Stimulated activated CD4-positive, alpha-beta T cell treated with anti-CD3 and anti-CD28 coated beads, Interleukin-15, amount 100 ng/mL, for 24 hours (primary cell): ENCODE results near the gene DPH5.
"Not testable (repeated sequence)": the region's sequence is repeated elsewhere in the genome, so short reads cannot be mapped to it uniquely, and the experiment has no call there.

Source experiments
- DNase-seq: peaks from one replicate; pipeline ENCODE4 v3.0.0-alpha.2; 2020

Gene DPH5

DNA sequence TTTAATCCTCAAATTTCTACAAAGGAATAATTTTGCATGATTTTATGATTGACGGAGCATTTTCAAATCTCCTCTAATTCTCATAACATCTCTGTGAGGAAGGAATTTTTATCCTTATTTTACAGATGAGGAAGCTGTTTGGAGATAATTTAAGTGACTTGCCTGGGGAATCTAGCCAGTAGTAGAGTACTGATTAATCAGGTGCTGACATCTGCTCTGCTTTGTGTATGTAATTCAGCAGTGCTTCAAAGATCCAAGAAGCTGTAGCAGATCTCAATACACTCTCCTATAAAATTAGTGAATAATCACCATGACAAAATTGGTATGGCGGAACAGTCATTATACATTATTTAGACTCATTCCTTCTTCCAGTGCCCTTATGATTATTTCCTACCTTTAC is 46.0 kb downstream of the DPH5 start:
- no peak for DNase-seq

DNA sequence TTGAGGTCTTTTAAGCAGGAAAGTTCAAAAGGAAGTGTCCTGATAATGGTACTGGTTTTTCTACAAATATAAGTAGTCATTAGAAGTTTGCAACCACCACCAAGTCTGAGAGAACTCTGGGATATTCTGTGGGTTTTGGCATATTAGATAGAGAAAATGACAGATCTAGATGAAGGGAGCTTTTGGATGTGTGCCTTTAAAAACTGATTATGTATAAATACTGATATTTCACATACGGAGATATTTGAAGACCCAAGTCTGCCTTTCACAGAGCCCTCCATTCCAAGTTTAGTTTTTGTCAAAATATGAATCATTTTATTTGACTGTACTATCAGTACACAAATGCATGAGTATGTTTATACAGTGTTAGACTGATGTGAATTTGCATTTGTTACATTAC is 48.6 kb downstream of the DPH5 start:
- DNase-seq, result no peak

DNA sequence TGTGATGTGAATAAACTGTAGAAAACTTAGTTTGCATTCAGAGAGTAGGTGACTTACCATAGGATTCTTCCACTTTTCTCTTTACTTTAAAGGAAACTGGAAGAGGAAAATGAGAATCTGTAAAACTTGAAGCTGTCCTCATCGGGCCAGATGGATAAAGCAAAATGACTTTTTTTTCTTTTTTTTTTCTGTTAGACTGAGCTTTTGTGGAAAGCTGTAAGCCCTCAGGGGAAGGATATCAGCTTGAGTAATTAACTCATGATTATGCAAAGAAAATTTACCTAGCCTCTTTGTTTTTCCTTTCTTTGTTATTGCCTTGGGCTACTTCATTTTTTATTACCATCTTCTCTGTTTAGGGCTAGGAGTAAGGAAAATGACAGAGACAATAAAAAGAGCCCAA is 53.4 kb downstream of the DPH5 start:
- no peak for DNase-seq

DNA sequence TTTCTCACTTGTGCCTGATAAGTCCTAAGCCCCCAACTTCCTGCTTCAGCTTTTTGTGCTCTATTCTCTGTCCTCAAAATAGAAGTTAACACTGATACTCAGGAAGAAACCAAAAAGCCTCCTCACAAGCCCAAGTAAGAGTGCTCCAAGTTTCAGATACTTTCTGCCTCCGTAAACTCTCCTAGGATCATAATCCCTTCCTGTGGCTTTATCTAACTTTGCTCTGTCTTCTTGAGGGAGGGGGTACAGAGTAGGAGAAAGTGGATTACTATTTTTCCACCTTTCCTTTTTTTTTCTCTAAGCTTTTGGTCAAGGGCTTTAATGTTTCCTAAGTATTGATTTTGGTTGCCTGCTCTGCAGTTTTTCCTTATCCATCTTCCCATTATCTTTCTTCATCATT is 54.6 kb downstream of the DPH5 start:
- no peak for DNase-seq

DNA sequence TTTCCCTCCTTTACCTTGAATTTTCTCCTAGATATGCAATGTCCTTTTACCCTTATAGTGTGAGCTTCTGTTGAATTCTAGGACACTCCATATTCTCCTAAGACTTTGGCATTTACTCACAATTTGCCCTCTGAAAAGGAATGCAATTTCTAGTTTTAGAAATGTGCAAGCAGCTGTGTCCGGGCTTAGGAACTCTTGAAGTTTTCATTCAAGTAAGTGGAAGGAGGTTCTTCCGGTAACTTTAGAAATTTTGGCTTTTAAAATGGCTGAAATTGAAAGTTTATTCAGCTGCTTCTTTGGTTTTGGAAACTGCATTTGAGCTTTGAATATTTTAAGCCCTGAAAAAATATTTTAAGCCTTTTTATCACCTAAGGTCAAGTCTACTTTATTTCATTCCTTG is 56.3 kb downstream of the DPH5 start:
- no peak for DNase-seq

DNA sequence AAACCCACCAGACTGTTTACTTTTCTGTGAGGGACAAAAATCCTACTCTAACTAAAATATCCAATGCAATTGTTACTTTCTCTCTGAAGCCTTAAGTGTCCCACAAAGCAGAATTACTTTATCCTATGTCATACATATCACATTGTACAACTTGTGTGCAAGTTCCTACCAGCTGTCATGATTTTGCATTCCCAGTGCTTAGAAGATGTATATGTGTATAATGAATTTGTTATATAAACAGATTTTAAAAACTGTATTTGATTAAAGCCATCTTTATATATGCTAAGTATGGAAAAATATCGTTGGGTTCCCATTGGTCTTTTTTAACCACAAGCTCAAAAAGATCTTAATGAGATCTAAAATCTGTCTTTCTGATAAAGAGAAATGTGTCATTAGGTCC is 57.0 kb downstream of the DPH5 start:
- DNase-seq, result no peak

DNA sequence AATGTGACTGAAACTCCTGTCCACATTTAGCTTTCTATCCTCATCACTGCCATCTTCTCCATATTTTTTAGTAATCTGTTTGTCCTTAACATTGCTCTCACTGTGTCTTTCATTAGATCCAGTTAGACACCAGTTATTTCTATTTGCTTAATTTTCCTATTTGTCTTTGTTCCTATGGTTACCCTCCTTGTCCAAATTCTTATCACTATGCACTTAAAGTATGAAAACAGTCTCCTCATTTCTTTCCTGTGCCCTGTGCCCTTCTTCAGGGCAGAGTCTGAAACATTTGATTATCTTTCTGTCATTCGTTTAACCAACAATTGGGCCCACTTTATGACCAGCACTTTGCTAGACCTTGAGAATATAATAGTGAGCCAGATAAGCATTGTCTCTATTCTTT is 65.5 kb downstream of the DPH5 start:
- no peak for DNase-seq

DNA sequence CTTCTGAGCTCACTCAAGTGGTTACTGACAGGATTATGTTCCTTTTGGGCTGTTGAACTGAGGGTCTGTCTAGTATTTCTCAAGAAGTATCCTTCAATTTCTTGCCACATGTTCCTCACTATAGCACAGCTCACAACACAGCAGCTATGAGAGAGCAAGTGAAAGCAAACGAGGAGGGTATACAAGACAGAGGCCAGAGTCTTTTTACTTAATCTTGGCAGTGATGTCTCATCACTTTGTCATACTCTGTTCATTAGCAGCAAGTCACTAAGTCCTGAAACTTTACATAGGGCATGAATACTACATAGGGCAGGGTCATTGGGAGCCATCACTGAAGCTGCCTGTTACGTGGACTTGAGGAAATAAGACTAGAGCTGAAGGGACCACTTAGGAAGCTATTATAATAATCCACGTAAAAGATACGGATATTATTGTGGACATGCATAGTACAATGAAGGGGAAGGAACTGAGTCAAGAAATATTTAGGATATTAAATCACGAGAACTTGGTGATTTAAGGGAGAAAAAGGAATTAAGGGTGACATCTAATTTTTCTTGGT is 66.0 kb downstream of the DPH5 start:
- no peak for DNase-seq

DNA sequence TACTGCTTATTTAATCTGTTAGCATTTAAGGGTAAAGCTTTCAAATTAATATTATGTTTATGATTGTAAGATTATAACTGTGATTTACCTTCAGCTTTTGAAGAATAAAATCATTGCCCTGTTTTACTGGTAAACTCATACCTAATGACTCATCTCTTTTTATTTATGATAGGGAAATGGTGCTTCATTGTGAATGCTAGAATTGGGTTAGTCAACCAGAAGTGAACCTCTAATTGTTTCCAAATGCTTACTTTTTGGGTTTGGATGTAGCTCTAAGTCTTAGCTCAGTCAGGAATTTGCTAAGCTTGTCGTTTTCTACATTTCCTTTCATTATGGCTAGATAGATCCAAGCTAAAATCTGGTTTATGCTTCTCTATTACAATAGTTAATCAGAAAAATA is 70.3 kb downstream of the DPH5 start:
- no peak for DNase-seq

DNA sequence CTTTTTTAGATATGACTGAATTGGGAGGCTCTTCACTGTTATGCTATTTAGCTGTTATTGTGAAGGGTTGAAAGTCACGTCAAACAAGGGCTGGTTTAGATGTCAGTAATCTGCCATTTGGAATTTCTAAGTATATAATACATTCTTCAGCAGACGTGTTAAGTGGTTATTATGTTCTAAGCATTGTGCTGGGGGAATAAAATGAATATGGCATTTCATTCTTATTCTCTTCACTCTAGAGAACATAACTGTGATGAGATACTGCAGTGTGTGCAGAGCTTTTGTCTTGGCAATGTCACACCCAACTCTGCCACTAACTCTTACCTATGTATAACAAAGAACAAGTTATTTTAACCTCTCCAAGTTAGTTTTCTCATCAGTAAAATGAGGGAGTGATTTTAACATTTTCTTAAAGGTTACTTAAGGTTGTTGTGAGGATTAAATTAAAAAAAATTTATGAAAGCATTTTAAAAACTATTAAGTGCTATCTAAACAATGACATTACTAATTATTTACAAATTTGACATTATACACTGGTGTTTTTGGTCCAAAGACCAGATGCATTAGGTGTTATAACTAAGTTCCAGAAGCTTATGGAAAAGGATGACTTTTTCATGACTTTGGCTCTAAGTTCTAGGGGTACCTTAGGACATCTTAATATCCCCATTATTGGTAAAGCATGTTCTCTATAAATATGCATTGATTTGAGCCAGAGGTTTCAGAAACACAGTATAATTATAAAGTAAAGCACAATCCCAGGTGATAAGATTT is 71.4 kb downstream of the DPH5 start:
- DNase-seq, result no peak

DNA sequence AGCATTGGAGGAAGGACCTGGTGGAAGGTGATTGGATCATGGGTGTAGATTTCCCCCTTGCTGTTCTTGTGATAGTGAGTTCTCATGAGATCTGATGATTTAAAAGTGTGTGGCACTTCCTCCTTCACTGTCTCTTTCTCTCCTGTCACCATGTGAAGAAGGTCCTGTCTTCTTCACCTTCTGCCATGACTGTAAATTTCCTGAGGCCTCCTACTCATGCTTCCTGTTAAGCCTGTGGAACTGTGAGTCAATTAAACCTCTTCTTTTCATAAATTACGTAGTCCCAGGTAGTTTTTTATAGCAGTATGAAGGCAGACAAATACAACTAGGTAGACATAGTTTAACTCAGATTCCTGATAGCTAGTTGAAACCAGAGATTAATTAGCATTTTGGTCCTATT is 72.6 kb downstream of the DPH5 start:
- peak; percentile 17 for DNase-seq

DNA sequence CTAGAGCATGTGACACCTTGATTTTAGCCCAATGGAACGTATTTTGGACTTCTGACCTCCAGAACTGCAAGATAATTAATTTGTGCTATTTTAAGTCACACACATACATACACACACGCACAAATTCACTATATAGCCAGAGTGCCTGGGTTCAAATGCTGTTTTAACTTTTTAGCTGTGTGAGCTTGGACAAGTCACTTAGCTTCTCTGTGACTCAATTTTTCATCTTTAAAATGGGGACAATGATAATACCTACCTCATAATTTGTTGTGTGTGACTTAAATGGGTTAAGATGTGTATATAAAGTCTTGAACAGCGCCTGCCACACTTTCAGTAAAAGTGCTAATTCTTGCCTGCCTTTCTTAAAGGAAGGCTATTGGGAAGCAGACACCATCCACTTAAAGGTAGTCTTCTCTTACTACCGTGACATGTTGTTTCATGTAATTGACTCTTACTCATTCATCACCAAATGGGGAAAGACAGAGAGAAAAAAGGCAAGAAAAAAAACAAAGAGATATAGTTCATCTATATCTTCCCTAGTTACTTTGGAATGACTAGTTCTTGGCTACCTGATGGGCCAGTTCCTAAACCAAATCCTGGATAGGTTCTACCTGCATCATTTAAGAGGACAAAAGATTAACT is 73.4 kb downstream of the DPH5 start:
- no peak for DNase-seq

DNA sequence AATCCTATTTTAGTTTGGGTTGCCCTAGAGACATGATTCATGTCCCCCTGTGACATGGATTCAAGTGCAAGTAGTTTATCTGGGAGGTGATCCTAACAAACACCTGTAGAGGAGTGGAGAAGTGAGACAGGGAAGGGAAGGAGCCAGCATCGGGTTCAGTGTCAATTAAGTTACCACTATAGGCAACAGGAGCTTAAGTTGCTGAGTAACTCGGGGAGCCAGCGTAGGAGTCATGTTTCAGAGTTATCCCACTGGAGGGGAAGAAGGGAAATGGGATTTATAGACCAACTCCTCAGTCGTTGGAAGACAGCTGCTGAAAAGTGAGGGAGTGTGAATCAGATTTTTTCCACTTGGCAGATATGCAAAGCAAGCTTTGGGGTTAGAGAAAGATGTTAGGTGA is 74.8 kb downstream of the DPH5 start:
- no peak for DNase-seq

DNA sequence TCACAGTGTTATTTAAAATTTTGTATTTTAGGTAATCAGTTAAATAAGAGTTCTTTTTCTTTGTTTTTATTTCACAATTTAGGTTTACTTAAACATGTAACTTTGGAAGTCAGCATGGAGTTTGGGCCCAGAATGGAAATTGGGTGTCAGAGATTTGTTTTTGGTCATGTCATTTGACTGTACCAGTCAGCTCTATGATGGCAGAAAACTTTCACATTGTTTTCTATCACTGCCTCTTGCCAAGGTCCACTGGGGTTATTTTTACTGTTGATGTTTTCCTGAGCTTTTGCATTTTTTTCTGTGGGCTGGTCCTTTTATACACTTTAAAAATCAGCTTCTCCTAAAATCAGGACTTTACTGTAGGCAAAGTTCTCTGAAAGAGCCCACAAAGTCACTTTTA is 75.2 kb downstream of the DPH5 start:
- no peak for DNase-seq

DNA sequence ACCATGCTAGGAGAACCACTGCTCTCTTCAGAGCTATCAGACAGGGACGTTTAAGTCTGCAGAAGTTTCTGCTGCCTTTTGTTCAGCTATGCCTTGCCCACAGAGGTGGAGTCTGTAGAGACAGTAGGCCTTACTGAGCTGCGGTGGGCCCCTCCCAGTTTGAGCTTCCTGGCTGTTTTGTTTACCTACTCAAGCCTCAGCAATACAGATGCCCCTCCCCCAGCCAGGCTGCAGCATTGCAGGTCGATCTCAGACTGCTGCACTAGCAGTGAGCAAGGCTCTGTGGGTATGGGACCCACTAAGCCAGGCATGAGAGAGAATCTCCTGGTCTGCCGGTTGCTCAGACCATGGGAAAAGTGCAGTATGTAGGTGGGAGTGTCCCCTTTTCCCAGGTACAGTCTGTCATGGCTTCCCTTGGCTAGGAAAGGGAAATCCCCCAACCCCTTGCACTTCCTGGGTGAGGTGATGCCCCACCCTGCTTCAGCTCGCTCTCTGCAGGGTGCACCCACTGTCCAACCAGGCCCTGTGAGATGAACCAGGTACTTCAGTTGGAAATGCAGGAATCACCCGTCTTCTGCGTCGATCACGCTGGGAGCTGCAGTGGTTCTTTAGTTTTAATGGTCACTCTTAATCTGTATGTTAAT is 75.9 kb downstream of the DPH5 start:
- DNase-seq, result peak; percentile 54

DNA sequence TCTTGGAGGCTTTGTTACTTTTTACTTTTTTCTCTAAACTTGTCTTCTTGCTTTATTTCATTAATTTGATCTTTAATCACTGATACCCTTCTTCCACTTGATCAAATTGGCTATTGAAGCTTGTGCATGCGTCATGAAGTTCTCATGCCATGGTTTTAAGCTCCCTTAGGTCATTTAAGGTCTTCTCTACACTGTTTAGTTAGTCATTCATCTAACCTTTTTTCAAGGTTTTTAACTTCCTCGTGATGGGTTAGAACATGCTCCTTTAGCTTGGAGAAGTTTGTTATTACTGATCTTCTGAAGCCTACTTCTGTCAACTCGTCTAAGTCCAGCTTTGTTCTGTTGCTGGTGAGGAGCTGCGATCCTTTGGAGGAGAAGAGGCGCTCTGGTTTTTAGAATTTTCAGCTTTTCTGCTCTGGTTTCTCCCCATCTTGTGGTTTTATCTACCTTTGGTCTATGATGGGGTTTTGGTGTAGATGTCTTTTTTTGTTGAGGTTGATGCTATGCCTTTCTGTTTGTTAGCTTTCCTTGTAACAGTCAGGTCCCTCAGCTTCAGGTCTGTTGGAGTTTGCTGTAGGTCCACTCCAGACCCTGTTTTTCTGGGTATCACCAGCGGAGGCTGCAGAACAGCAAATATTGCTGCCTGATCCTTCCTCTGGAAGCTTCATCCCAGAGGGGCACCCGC is 76.7 kb downstream of the DPH5 start:
- not testable (repeated sequence) for DNase-seq

DNA sequence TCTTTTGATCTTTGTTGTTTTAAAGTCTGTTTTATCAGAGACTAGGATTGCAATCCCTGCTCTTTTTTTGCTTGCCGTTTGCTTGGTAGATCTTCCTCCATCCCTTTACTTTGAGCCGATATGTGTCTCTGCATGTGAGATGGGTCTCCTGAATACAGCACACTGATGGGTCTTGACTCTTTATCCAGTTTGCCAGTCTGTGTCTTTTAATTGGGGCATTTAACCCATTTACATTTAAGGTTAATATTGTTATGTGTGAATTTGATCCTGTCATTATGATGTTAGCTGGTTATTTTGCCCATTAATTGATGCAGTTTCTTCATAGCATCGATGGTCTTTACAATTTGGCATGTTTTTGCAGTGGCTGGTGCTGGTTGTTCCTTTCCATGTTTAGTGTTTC is 77.8 kb downstream of the DPH5 start:
- DNase-seq, result not testable (repeated sequence)

DNA sequence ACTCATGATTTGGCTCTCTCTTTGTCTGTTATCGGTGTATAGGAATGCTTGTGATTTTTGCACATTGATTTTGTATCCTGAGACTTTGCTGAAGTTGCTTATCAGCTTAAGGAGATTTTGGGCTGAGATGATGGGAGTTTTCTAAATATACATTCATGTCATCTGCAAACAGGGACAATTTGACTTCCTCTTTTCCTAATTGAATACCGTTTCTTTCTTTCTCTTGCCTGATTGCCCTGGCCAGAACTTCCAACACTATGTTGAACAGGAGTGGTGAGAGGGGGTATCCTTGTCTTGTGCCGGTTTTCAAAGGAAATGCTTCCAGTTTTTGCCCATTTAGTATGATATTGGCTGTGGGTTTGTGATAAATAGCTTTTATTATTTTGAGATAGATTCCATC is 79.5 kb downstream of the DPH5 start:
- not testable (repeated sequence) for DNase-seq

DNA sequence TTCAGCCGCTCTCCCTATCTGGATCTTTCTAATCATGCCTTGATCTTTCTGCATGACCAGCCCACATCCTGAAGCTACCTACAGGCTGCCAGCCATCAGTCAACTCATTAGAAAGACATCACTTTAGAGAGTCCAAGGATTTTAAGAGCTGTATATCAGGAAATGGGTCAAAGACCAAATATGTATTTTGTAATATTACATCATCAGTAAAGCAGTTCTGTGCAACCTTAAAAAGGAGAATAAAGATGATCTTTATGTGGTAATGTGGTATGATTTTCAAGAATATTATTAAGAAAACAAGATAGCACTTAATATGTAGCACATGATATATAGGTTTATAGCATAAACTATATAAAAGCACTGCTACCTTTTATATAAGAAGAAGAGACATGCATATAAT is 82.1 kb downstream of the DPH5 start:
- DNase-seq, result no peak

DNA sequence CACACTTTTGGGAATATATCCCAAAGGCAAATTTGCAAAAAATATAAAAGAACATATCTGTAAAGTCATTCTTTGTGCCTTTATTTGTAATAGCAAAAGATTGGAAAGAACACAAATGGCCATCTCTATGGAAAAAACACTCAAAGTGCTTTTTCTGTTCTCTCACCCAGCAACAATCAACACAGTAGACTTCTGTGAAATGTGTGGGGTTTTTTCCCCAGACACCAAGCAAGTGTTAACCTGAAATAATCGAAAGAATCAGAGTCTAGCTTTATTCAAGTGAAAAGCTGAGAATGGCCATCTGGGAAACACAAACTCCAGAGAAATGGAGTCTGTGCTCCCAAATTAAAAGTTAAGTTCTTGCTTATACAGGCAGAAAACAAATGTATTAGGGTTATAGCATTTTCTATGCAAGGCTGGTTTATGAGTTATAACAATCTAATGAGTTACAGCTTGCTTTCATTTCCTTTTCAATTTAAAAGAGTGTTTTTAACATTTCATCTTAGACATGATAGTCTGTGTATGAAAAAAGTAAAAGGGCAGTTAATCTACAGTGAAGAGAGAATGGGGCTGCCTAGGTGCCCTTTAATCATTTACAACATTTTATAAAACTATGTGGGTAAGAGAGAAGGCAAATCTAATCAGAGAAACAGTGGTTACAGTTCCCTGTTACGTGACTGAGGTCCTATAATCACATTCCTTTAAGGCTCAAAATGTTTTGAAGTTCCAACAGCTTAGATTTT is 83.1 kb downstream of the DPH5 start:
- DNase-seq, result no peak

DNA sequence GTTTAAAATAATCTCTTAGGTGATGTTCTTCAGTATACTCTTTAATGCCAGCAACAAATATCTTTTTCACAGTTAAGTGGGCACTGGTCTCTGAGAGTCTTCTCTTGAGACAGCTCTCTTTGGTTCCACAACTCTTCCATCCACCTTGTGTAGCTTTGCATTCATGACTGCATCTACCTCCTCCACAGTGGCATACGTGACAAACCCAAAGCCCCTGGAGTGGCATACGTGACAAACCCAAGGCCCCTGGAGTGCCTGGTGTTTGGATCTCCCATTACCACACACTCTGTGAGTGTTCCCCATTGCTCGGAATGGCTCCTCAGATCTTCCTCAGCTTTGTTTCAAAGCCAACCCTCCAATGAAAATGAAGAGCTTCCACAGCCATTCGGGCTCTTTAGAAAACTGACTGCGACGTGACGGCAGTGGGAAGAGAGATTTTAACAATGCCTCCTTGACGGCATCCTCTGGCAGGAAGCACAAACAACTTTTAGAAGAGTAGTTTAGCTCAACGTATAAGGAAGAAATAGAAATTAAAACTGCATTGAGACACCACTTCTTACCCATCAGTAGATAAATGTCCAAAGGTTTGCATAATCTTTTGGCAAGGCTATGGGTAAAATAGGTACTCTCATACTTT is 83.9 kb downstream of the DPH5 start:
- DNase-seq, result no peak

DNA sequence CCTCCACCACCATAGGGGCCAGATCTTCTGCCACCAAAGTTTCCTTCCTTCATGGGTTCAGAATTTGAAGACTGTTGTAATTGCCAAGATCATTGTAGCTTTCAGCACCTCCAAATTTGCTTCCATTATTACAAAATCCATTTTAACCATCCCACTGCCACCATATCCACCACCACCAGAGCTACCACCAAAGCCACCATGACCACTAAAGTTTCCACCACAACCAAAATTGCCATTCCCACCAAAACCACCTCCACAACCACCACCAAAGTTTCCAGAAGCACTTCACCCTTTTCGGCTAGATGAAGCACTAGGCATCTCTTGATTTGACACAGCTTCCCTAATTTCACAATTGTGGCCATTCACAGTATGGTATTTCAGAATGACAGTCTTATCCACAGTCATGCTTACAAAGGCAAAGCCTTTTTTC is 84.5 kb downstream of the DPH5 start:
- DNase-seq, result peak; percentile 59
